GM12878 (cell line): ENCODE results near the gene FAM161A. TPM values are rescaled to one million over a fixed set of nuclear protein-coding genes. Genes with fewer than 3 reads are reported as not detected.

Experiments
- ATF7 ChIP-seq: fragments of 450-650 bp; IDR thresholded peaks from 2 replicates; pipeline ENCODE4 v1.6.1; 2016; ENCODE audit warnings: low read depth, mild to moderate bottlenecking
- BCL11A ChIP-seq: IDR thresholded peaks from 2 replicates; pipeline ENCODE4 v1.6.1; 2011; ENCODE audit warnings: low read depth, low read length
- BMI1 ChIP-seq: fragments of 450-650 bp; IDR thresholded peaks from 2 replicates; pipeline ENCODE4 v1.6.1; 2016; ENCODE audit warnings: mild to moderate bottlenecking, moderate library complexity, borderline replicate concordance
- CHD1 ChIP-seq: IDR thresholded peaks from 2 replicates; pipeline ENCODE4 v1.6.1; 2012; ENCODE audit warnings: low read depth, low read length, improper control_type of control experiment
- CREM ChIP-seq: IDR thresholded peaks from 2 replicates; pipeline ENCODE4 v1.6.1; 2014; ENCODE audit warnings: antibody characterized with exemption, low read depth
- FOXK2 ChIP-seq: fragments of 450-650 bp; IDR thresholded peaks from 2 replicates; pipeline ENCODE4 v1.6.1; 2017; ENCODE audit warnings: mild to moderate bottlenecking, moderate library complexity
- HSF1 ChIP-seq: fragments of 150-350 bp; IDR thresholded peaks from 2 replicates; pipeline ENCODE4 v1.6.1; 2014; ENCODE audit warnings: mild to moderate bottlenecking, low read depth, low read length
- JUND ChIP-seq: IDR thresholded peaks from 2 replicates; pipeline ENCODE4 v1.6.1; 2012; ENCODE audit warnings: low read depth, mild to moderate bottlenecking, low read length, improper control_type of control experiment, moderate library complexity
- MAX ChIP-seq: IDR thresholded peaks from 2 replicates; pipeline ENCODE4 v1.6.1; 2012; ENCODE audit warnings: low read depth, low read length, improper control_type of control experiment
- MEF2B ChIP-seq: fragments of 450-650 bp; IDR thresholded peaks from 2 replicates; pipeline ENCODE4 v1.6.1; 2018; ENCODE audit warnings: mild to moderate bottlenecking, moderate library complexity; ENCODE audit not compliant: partially characterized antibody, poor library complexity, severe bottlenecking
- POU2F2 ChIP-seq: IDR thresholded peaks from 3 replicates; pipeline ENCODE4 v1.6.1; 2011; ENCODE audit warnings: low read depth, mild to moderate bottlenecking, low read length, borderline replicate concordance
- RAD21 ChIP-seq: IDR thresholded peaks from 2 replicates; pipeline ENCODE4 v1.6.1; 2011; ENCODE audit warnings: mild to moderate bottlenecking, low read depth, low read length, moderate library complexity; ENCODE audit not compliant: insufficient read depth
- RCOR1 ChIP-seq: conservative IDR thresholded peaks from 2 replicates; pipeline ENCODE4 v1.6.1; 2012; ENCODE audit warnings: low read depth, low read length, improper control_type of control experiment
- RELB ChIP-seq: fragments of 450-650 bp; IDR thresholded peaks from 2 replicates; pipeline ENCODE4 v1.6.1; 2017; ENCODE audit warnings: low read depth, mild to moderate bottlenecking, moderate library complexity
- SPI1 ChIP-seq: IDR thresholded peaks from 2 replicates; pipeline ENCODE4 v1.6.1; 2011; ENCODE audit warnings: low read depth, mild to moderate bottlenecking, low read length, moderate library complexity, borderline replicate concordance; ENCODE audit not compliant: insufficient read depth
- SREBF1 ChIP-seq: IDR thresholded peaks from 2 replicates; pipeline ENCODE4 v1.6.1; 2012; ENCODE audit warnings: mild to moderate bottlenecking, low read length
- SUZ12 ChIP-seq: fragments of 200-600 bp; sonication (generic); IDR thresholded peaks from one replicate; pipeline ENCODE4 v1.6.1; 2018; ENCODE audit warnings: antibody characterized with exemption, mild to moderate bottlenecking; ENCODE audit not compliant: unreplicated experiment
- USF1 ChIP-seq: IDR thresholded peaks from 2 replicates; pipeline ENCODE4 v1.6.1; 2011; ENCODE audit warnings: borderline replicate concordance, low read depth, mild to moderate bottlenecking, moderate library complexity, mixed read lengths, low read length; ENCODE audit not compliant: insufficient read depth; ENCODE audit errors: extremely low read length
- YY1 ChIP-seq: IDR thresholded peaks from 2 replicates; pipeline ENCODE4 v1.6.1; 2011; ENCODE audit warnings: low read depth, mild to moderate bottlenecking, low read length
- ZBTB40 ChIP-seq: fragments of 450-650 bp; IDR thresholded peaks from 2 replicates; pipeline ENCODE4 v1.6.1; 2016; ENCODE audit warnings: mild to moderate bottlenecking, moderate library complexity, borderline replicate concordance
- ZNF217 ChIP-seq: fragments of 450-650 bp; IDR thresholded peaks from 2 replicates; pipeline ENCODE4 v1.6.1; 2017; ENCODE audit warnings: antibody characterized with exemption, mild to moderate bottlenecking
- ZZZ3 ChIP-seq: IDR thresholded peaks from 2 replicates; pipeline ENCODE4 v1.6.1; 2011; ENCODE audit warnings: low read depth; ENCODE audit not compliant: control insufficient read depth, insufficient read length
- polyA plus RNA-seq, 11 experiments: library from polyadenylated mRNA; depleted of rRNA in 4 of 11; unstranded in 6 of 11; stranded (reverse) in 5 of 11; fragments of >200 nt; fragmentation: Nextera tagmentation in 4 of 11; fragmentation: Illumina TruSeq in 1 of 11; extraction: Ambion mirVana in 4 of 11; extraction: Trizol in 1 of 11; gene quantifications; 1 replicate in 1 of 11; 2 replicates in 10 of 11; pipeline versions ENCODE4 v1.2.1 to v1.2.3, GENCODE V29; 2011 to 2016; ENCODE audit warnings: inconsistent platforms in 2 of 11, missing spikeins in 2 of 11, low read depth in 1 of 11
- total RNA-seq, 4 experiments: library from RNA; depleted of rRNA in 3 of 4; stranded (reverse); fragments of >200 nt in 3 of 4; fragmentation: Illumina TruSeq in 1 of 4; extraction: Trizol in 1 of 4; gene quantifications; 2 replicates each; pipeline versions ENCODE4 v1.2.1 to v1.2.3, GENCODE V29; 2013 to 2021

The FAM161A gene
- total and polyA plus RNA-seq, 10 of the 15 experiments (the other 5 are each of a cell fraction or from before 2014, with no cell fraction given): 2.2 to 12.2 (median 8.9) TPM

GRCh38 chr2:61853847-61854563, at the start of gene FAM161A (continued):
- TF ChIP-seq ZBTB40 (peak; percentile 64; the same call in 1 of the 2 replicates), HSF1 (no peak), CHD1 (no peak), USF1 (no peak), RELB (no peak), ZZZ3 (no peak), RAD21 (no peak), YY1 (peak; percentile 20), CREM (peak; percentile 54; the same call in 1 of the 2 replicates), POU2F2 (no peak), MEF2B (peak; percentile 62), SUZ12 (no peak), ATF7 (peak; percentile 45; the same call in 1 of the 2 replicates), MAX (peak; percentile 66), ZNF217 (no peak), SREBF1 (no peak), JUND (no peak), BMI1 (peak; percentile 98), FOXK2 (no peak), SPI1 (no peak), BCL11A (no peak), RCOR1 (no peak)
